Neuronal stem cell (in vitro differentiated cells): ENCODE data around the gene TRDN.

Experiments
- DNase-seq: peaks from one replicate; pipeline ENCODE4 v3.0.0-alpha.2; 2013; ENCODE audit warnings: low spot score
- H2AFZ ChIP-seq: one replicate; pipeline ENCODE4 v1.6.1; 2013; ENCODE audit warnings: mild to moderate bottlenecking, low read length, inconsistent platforms
- H2AK5ac ChIP-seq: 2 replicates; pipeline ENCODE4 v1.6.1; 2013; ENCODE audit warnings: low read depth, mild to moderate bottlenecking, inconsistent platforms, low read length, moderate library complexity, mixed read lengths
- H2BK120ac ChIP-seq: 2 replicates; pipeline ENCODE4 v1.6.1; 2013; ENCODE audit warnings: low read depth, mild to moderate bottlenecking, inconsistent platforms, low read length, moderate library complexity, mixed read lengths
- H2BK12ac ChIP-seq: one replicate; pipeline ENCODE4 v1.6.1; 2013; ENCODE audit warnings: low read length, inconsistent platforms
- H2BK15ac ChIP-seq: 2 replicates; pipeline ENCODE4 v1.6.1; 2013; ENCODE audit warnings: mild to moderate bottlenecking, low read length, inconsistent platforms, mixed read lengths
- H2BK5ac ChIP-seq: one replicate; pipeline ENCODE4 v1.6.1; 2013; ENCODE audit warnings: inconsistent platforms, mild to moderate bottlenecking, low read length, moderate library complexity
- H3K14ac ChIP-seq: one replicate; pipeline ENCODE4 v1.6.1; 2013; ENCODE audit warnings: low read length, inconsistent platforms
- H3K18ac ChIP-seq: 2 replicates; pipeline ENCODE4 v1.6.1; 2013; ENCODE audit warnings: low read length, inconsistent platforms
- H3K23ac ChIP-seq: 2 replicates; pipeline ENCODE4 v1.6.1; 2013; ENCODE audit warnings: low read depth, mild to moderate bottlenecking, mixed read lengths, low read length, inconsistent platforms; ENCODE audit not compliant: poor library complexity
- H3K27ac ChIP-seq: replicated peaks from 3 replicates; pipeline ENCODE4 v1.5.1; 2013; ENCODE audit warnings: low read length, inconsistent platforms
- H3K27me3 ChIP-seq, 3 experiments: 2 replicates each; pipeline ENCODE4 v1.6.1; 2013; ENCODE audit warnings: low read length in 3 of 3, mild to moderate bottlenecking in 2 of 3, inconsistent platforms in 1 of 3, low read depth in 1 of 3, mixed read lengths in 1 of 3, moderate library complexity in 1 of 3; ENCODE audit not compliant: control insufficient read depth in 3 of 3, insufficient read depth in 3 of 3
- H3K36me3 ChIP-seq, 2 donors: replicated peaks in 1 of 2; 2 replicates each; pipeline ENCODE4 v1.6.1; 2013; ENCODE audit warnings: low read length in 2 of 2; ENCODE audit not compliant: control insufficient read depth in 2 of 2, insufficient read depth in 2 of 2
- H3K4ac ChIP-seq: 2 replicates; pipeline ENCODE4 v1.6.1; 2013; ENCODE audit warnings: inconsistent platforms, mild to moderate bottlenecking, low read length, moderate library complexity
- H3K4me1 ChIP-seq, 2 donors: 1 replicate in 1 of 2; 2 replicates in 1 of 2; pipeline ENCODE4 v1.6.1; 2013; ENCODE audit warnings: low read length in 2 of 2, low read depth in 1 of 2; ENCODE audit not compliant: control insufficient read depth in 2 of 2, insufficient read depth in 1 of 2
- H3K4me2 ChIP-seq: one replicate; pipeline ENCODE4 v1.6.1; 2013; ENCODE audit warnings: mild to moderate bottlenecking, low read length, inconsistent platforms; ENCODE audit not compliant: insufficient read depth, poor library complexity, severe bottlenecking
- H3K4me3 ChIP-seq, 2 donors: 2 replicates each; pipeline ENCODE4 v1.5.1; 2013; ENCODE audit warnings: low read length in 2 of 2, mild to moderate bottlenecking in 2 of 2, inconsistent platforms in 1 of 2, moderate library complexity in 1 of 2
- H3K79me1 ChIP-seq: one replicate; pipeline ENCODE4 v1.6.1; 2013; ENCODE audit warnings: low read depth, mild to moderate bottlenecking, inconsistent platforms, low read length, moderate library complexity
- H3K9ac ChIP-seq: one replicate; pipeline ENCODE4 v1.6.1; 2013; ENCODE audit warnings: mild to moderate bottlenecking, low read depth, low read length, inconsistent platforms; ENCODE audit not compliant: poor library complexity
- H3K9me3 ChIP-seq, 2 donors: replicated peaks in 1 of 2; 2 replicates each; pipeline versions ENCODE3 to v1.6.1; 2013; ENCODE audit warnings: low read length in 2 of 2, mild to moderate bottlenecking in 2 of 2, inconsistent platforms in 1 of 2, low read depth in 1 of 2, mixed read lengths in 1 of 2, moderate library complexity in 1 of 2; ENCODE audit not compliant: control insufficient read depth in 2 of 2, insufficient read depth in 1 of 2
- H4K8ac ChIP-seq: one replicate; pipeline ENCODE4 v1.6.1; 2013; ENCODE audit warnings: low read depth, mild to moderate bottlenecking, inconsistent platforms, low read length, moderate library complexity
- H4K91ac ChIP-seq: one replicate; pipeline ENCODE4 v1.6.1; 2013; ENCODE audit warnings: low read length, low read depth, mild to moderate bottlenecking, inconsistent platforms; ENCODE audit not compliant: poor library complexity
- WGBS, 2 donors: extraction: QIAGEN DNeasy Blood & Tissue Kit; methylation state at CpG; one replicate each; pipeline ENCODE4 v1.1.7; 2013; ENCODE audit warnings: missing lambda C conversion rate in 2 of 2, mixed read lengths in 1 of 2; ENCODE audit not compliant: insufficient read length in 2 of 2, insufficient replicate concordance in 1 of 2; ENCODE audit errors: extremely low coverage in 2 of 2; 5-methylcytosine and 5-hydroxymethylcytosine counted together

TRDN gene

GRCh38 chr6:123224077-123224476, 412.7 kb downstream of the TRDN start:
- no peak overlapping the region for H2BK12ac ChIP-seq
- no peak overlapping the region for H2BK120ac ChIP-seq
- H2AFZ ChIP-seq = no peak overlapping the region
- no peak overlapping the region for H2AK5ac ChIP-seq
- H3K27ac ChIP-seq = no peak overlapping the region
- no peak overlapping the region for H3K4ac ChIP-seq
- H3K14ac ChIP-seq = no peak overlapping the region
- H3K23ac ChIP-seq = no peak overlapping the region
- no peaks in the 10 kb centered on the region for H3K36me3 ChIP-seq
- no peak overlapping the region for H2BK5ac ChIP-seq
- DNase-seq = no peak
- H3K9me3 ChIP-seq = no peaks in the 10 kb centered on the region
- H4K91ac ChIP-seq = no peak overlapping the region
- H3K9ac ChIP-seq = no peak overlapping the region
- H3K4me2 ChIP-seq = no peak overlapping the region
- H2BK15ac ChIP-seq = no peak overlapping the region
- peaks cover 0 to 4% of the 10 kb centered on the region in 2 donors for H3K4me1 ChIP-seq
- no peaks in the 10 kb centered on the region for H3K79me1 ChIP-seq
- H3K27me3 ChIP-seq = no peaks in the 10 kb centered on the region
- H4K8ac ChIP-seq = no peak overlapping the region
- H3K18ac ChIP-seq = no peak overlapping the region
- H3K4me3 ChIP-seq = no peak overlapping the region

GRCh38 chr6:123223461-123223860, 413.3 kb downstream of the TRDN start:
- Histone ChIP-seq H2BK15ac (no peak overlapping the region), H2AK5ac (no peak overlapping the region), H3K4me1 (peaks cover 0 to 4% of the 10 kb centered on the region in 2 donors), H3K79me1 (no peaks in the 10 kb centered on the region), H4K91ac (no peak overlapping the region), H3K4ac (no peak overlapping the region), H3K27me3 (no peaks in the 10 kb centered on the region), H3K9me3 (no peaks in the 10 kb centered on the region), H3K4me3 (no peak overlapping the region), H2BK5ac (no peak overlapping the region), H3K4me2 (no peak overlapping the region), H4K8ac (no peak overlapping the region), H2BK12ac (no peak overlapping the region), H2AFZ (no peak overlapping the region), H3K27ac (no peak overlapping the region), H3K23ac (no peak overlapping the region), H3K36me3 (no peaks in the 10 kb centered on the region), H3K14ac (no peak overlapping the region), H3K18ac (no peak overlapping the region), H2BK120ac (no peak overlapping the region), H3K9ac (no peak overlapping the region)
- no peak for DNase-seq
- no CpG with 5 or more reads among the region's 2 CpGs for WGBS, 2 donors

- Histone ChIP-seq H3K4ac (no peak overlapping the region), H2BK5ac (no peak overlapping the region), H3K36me3 (no peaks in the 10 kb centered on the region), H2AK5ac (no peak overlapping the region), H3K27ac (no peak overlapping the region), H3K27me3 (no peaks in the 10 kb centered on the region), H3K4me2 (no peak overlapping the region), H2BK120ac (no peak overlapping the region), H2BK12ac (no peak overlapping the region), H3K4me3 (no peak overlapping the region), H3K9me3 (no peaks in the 10 kb centered on the region), H3K14ac (no peak overlapping the region), H3K9ac (no peak overlapping the region), H4K8ac (no peak overlapping the region), H2AFZ (peak overlapping the region; percentile 62), H2BK15ac (no peak overlapping the region), H3K79me1 (no peaks in the 10 kb centered on the region), H4K91ac (no peak overlapping the region), H3K18ac (no peak overlapping the region), H3K23ac (no peak overlapping the region), H3K4me1 (no peaks in the 10 kb centered on the region)
- no CpG with 5 or more reads among the region's 4 CpGs for WGBS, 2 donors
- DNase-seq = no peak
These were observed 421.5 kb downstream of the TRDN start for GRCh38 chr6:123215211-123215610.

GRCh38 chr6:123214433-123214832, 422.3 kb downstream of the TRDN start:
- Histone ChIP-seq H4K8ac (no peak overlapping the region), H3K9ac (no peak overlapping the region), H3K27me3 (no peaks in the 10 kb centered on the region), H3K27ac (no peak overlapping the region), H3K4ac (no peak overlapping the region), H3K14ac (no peak overlapping the region), H3K36me3 (no peaks in the 10 kb centered on the region), H2AFZ (no peak overlapping the region), H2BK120ac (no peak overlapping the region), H3K4me2 (no peak overlapping the region), H2BK5ac (no peak overlapping the region), H3K79me1 (no peaks in the 10 kb centered on the region), H3K4me1 (no peaks in the 10 kb centered on the region), H3K18ac (no peak overlapping the region), H3K9me3 (no peaks in the 10 kb centered on the region), H2AK5ac (no peak overlapping the region), H3K4me3 (no peak overlapping the region), H4K91ac (no peak overlapping the region), H3K23ac (no peak overlapping the region), H2BK15ac (no peak overlapping the region), H2BK12ac (no peak overlapping the region)
- WGBS, 2 donors = no CpG with 5 or more reads among the region's 2 CpGs
- no peak for DNase-seq
